Fibroblast of gingiva (primary cell): ENCODE measurements around the gene KRT86.
"Not testable (repeated sequence)": the region's sequence is repeated elsewhere in the genome, so short reads cannot be mapped to it uniquely, and the experiment has no call there.

Experiments used
- DNase-seq: peaks from one replicate; pipeline ENCODE4 v3.0.0-alpha.2; 2011; ENCODE audit warnings: low read depth

The KRT86 gene

DNA sequence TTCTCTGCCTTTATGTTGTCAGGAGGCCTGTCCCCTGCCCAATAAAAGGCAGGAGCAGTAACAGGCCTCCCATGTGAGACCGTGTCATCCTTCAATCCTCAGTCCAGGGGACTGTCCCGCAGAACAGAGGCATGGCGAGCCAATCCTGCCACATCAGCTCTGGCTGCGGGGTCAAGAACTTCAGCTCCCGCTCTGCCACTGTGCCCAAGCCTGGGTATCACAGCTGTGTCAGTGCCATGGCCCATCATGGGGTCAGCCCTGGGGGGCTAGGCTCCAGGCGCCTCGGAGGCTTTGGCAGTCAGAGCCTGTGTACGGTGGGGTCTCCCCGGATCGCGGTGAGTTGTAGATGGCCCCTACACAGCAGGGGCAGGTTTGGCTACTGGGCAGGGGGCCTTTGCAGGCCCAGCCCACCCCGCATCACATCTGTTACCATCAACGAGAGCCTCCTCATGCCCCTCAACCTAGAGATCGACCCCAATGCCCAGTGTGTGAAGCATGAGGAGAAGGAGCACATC lies 66.7 kb downstream of the KRT86 start:
- no peak for DNase-seq

- no peak for DNase-seq
Measured at GRCh38 chr12:52342781-52343490, 68.5 kb downstream of the KRT86 start.

DNA sequence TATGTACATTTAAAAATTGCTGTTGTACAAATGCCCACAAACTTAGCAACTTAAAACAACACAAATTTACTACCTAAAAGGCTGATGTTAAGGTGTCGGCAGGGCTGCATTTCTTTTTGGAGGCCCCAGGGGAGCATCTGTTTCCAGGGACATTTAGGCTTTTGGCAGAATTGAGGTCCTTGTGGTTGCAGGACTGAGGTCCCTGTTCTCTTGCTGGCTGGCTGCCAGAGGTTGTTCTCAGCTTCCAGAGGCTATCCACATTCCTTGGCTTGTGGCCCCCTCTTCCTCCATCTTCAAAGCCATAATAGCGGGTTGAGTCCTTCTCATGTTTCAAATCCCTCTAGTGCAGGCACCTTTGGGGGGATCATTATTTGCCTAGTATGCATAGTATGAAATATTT lies 69.1 kb downstream of the KRT86 start:
- DNase-seq: no peak

DNA sequence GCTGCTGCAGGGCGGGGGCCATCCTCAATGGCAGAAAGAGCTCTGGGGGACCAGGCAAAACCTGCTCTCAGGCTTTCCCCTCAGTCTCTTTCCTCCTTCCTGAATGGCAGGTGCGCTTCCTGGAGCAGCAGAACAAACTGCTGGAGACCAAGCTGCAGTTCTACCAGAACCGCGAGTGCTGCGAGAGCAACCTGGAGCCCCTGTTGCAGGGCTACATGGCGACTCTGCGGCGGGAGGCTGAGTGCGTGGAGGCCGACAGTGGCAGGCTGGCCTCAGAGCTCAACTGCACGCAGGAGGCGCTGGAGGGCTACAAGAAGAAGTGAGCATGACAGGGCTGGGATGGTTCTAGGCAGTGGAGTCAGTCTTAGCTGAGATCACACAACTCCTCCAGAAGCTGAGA lies 69.7 kb downstream of the KRT86 start:
- DNase-seq: no peak

- DNase-seq: not testable (repeated sequence)
Measured at GRCh38 chr12:52345041-52345440, 70.6 kb downstream of the KRT86 start.

- no peak for DNase-seq
Measured at GRCh38 chr12:52346593-52346992, 72.1 kb downstream of the KRT86 start.

GRCh38 chr12:52347016-52347415 lies 72.6 kb downstream of the KRT86 start:
- no peak for DNase-seq

GRCh38 chr12:52347551-52348510 lies 73.4 kb downstream of the KRT86 start:
- no peak for DNase-seq

DNA sequence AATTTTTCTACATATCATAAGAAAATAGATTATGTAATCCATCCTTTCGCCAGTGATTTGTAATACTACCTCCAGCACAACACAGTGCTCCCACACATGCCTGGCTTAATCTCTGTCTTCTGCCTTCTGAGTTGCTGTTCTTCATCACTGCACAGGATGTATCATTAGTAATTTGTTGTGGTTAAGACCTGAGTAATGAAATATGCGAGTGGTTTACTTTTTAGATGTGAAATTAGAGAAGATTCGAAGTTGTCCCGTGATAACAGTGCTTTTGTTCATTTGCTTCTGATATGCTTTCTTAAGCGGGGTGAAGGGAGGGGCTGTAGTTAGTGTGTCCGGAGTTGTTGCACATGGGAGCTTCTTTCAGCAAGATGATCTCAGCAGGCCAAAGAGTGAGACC lies 74.8 kb downstream of the KRT86 start:
- no peak for DNase-seq

DNA sequence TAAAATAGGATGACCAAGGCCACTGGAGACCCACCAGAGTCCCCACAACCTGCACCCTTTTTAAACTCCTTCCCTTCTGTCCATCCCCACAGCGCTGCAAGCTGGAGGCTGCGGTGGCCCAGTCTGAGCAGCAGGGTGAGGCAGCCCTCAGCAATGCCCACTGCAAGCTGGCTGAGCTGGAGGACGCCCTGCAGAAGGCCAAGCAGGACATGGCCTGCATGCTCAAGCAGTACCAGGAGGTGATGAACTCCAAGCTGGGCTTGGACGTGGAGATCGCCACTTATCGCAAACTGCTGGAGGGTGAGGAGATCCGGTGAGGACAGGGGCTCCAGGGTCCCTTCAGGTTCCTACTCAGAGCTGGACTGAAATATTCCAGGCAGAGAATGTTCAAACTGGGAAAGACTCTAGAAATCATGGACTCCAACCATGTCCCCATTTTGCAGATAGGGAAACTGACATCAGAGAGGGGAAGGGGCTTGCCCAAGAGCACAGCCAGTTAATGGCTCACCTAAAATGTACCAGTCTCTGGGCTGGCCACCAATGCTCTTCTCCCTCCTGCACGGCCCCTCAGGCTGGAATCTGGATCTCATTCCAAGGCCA lies 75.7 kb downstream of the KRT86 start:
- no peak for DNase-seq

- no peak for DNase-seq
Measured at GRCh38 chr12:52350786-52351185, 76.3 kb downstream of the KRT86 start.

DNA sequence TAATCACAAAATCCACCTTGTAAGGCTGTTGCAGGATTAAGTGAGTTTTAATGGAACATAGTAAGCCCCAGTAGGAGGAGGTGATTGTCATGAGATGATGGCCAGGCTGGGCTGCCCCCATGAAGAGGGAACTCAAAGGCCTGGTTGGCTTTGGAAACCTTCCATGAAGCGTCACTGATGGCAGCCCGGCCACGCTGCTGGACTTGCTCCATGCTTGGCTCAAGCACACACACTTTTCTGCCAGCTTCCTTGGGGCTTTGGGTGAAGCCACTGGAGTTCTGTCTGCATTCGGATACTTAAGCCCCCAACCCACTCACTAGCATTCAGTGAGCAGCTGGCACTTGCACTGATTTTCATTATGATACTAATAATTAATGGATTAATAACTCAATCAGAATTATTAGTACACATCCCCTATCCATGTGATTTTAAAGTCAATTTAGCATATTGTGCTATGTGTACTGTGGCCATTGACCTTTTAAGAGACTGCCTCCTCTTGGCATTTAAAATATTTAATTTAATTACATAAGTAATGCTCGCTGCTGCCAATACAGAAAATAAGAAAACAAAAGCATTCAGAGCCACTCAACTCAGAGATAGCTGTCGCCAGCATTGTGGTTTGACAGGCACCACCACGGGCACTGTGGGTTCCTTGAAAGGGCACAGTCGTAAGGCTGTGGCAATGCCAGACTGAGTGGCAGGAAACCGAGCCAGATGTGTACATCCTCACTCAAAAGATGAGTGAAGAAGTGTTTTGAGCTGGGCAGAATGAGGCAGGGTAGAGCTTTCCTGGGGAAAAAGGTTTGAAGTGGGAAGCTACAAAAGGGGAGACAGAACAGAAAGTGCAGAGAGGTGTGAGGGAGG lies 77.0 kb downstream of the KRT86 start:
- DNase-seq: no peak

DNA sequence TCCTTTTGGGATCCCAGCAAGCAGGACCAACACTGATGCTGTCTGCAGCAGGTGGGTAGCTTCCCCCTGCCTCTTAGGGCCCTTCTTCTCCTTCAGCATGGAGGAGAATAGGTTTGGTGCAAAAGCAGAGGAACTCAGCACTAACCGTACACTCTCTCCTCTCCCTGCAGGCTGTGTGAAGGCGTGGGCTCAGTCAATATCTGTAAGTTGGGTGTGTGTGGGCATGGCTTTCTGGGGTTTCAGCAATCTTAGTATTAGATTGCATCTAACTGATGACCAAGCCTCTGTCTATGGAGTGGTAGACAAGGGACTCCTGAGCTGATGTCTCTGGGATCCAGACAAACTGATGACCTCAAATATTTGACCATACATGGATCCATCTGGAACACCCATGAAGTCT lies 78.5 kb downstream of the KRT86 start:
- no peak for DNase-seq

DNA sequence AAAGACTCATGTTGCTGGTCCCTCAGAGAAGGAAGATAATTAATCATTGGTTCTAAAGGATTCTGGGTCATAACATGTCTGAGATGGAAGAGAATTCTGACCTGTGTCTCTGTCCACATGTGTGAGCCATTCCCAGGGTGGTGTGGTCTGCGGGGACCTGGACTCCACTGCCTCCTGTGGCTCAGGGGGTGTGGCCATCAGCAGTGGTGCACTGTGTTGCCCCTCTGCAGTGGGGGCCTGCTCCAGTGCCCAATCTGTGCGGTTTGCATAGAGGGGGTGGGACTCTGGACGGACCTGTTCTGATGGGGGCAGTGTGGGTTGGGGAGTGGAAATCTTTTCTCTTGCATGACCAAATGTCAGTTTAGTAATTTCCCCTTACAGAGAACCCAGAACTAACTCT lies 79.3 kb downstream of the KRT86 start:
- no peak for DNase-seq

DNA sequence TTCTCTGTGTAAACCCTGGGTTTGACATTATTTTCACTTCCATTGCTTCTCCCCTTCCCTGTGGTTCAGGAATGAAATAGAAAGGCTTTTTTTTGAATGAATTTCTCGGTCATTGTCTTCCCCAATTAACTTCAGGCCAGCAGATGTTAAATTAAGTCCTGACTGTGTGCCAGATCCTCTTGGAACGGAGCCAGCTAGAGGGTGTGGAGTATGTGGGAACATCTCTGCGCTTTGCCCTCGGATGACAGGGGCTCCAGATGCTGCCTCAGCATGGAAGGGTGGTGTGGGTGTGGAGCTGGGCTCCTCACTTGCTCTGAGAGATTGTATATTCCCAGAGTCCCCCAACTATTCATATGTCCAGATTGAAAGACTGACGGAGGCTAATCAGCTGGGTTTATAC lies 79.8 kb downstream of the KRT86 start:
- DNase-seq: no peak

DNA sequence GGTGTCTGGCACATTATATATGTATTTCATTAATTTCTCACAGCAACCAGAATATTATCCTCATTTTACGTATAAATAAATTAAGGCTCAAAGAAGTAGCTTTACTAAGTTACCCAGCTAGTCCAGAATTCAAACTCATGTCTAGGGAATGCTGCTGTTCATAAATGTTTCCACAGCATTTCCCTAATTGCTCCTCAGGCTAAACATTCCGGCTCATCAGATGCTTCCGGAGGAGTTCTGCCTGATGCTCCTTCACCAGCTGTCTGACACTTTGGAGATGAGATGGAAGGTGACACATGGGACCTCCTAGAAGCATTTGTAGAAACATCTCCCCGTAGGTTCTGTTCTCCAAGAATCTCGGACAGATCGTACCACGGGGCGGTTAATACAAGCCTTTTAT lies 80.7 kb downstream of the KRT86 start:
- no peak for DNase-seq

DNA sequence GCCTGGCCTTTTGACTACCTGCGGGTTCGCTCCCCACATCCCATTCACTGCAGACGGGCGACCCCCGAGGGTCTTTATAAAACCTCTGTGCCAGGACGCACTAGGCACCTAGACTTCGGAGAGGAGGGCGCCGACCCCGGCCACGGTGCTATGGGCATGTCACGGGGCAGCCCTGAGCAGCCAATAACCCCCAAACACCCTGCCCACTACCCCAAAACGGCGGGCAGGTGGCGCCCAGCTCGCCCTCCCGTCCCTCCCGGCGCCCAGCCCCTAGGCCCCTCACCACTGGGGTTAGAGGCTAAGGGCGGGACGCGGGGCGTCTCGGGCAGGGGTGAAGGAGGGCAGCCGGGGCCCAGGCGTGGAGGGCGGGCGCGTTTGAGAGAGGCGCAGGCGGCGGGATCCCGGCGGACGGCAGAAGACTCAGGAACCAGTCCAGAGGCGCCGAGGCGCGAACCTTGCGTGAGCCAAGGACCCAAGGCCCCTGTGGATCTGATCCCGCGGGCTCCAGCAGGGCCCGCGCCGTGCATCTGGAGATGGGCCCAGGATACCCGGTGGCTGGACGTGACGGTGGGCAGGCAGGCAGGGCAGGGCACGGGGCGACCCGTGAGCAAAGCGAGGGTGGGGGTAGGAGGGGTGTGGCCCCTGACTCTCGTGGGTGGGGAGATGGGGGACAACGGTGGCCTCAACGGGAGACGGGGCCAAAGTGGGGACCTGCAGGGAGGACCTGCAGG lies 81.8 kb downstream of the KRT86 start:
- DNase-seq: no peak

DNA sequence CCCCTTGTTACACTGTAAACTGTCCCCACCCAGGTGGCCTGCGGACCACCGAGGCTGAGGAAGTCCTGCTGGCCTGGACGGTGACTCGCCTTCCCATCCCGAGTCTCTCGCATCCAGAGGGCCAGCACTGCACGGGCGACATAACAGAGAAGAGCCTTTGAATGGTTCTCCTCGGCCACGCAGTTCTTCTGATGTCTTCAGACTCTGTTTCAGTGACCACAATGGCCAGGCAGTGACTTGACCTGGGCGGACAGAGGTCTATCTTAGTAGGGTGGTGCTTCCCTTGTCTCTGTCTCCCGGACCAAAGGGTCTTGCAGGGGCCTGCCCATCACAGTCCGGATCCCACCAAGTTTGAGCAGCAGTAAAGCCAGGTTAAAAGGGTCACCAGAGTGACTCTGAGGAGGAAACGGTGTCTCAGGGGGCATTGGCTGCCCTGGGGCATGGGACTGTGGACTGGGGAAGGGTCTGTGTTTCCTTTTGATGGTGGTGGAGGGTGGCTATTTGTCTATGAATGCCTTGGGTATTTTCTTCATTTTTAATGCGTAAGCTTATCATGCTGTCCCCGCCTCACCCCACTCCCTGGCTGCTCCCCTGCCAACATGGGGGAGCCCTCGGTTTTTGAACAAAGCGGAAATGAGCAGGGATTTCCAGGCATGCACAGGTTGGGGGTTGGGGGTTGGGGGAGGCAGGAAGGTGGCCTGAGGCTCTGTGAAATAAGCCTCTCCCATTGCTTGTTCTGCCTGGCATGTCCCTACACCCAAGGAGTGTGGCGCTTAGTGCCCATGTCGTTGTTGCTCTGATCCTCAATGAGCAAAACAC lies 82.5 kb downstream of the KRT86 start:
- DNase-seq: no peak
